Measurements from ENCODE around the gene TTLL11. TPM values are rescaled to one million over a fixed set of nuclear protein-coding genes. Genes with fewer than 3 reads are reported as not detected.
A peak's percentile ranks its signal among the peaks of the same experiment; 100 is the strongest.

Gene TTLL11
- total and polyA plus RNA-seq, 4 donors: 1.4 to 4.5 (median 3.6) TPM

DNA sequence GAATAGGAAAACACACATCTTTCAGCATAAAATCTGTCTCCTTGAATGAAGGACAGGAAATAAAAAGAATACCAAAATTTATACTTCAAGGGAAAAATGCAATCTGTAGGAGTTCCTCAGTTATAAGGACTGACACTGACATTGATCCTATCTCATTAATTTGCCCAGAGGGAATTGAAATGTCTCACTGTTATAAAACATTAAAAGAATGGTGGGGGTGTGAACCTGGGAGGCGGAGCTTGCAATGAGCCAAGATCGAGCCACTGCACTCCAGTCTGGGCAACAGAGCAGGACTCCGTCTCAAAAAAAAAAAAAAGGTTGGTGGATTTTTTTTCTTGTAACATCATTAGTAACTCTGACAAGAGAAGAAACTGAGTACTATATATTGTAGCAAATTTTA, 60.8 kb downstream of the TTLL11 start:
- Histone ChIP-seq H3K4me3 (ENCODE audit: low read depth in 1 of 3, low read length in 3 of 3) (no peak overlapping the region), H3K27me3 (ENCODE audit: control insufficient read depth in 4 of 4, insufficient read depth in 4 of 4, low read length in 3 of 4) (no peaks in the 10 kb centered on the region), H3K4me1 (ENCODE audit: control insufficient read depth in 4 of 4, insufficient read depth in 4 of 4, low read length in 3 of 4) (peaks cover 2 to 21% (median 18%) of the 10 kb centered on the region in 4 donors), H3K9ac (ENCODE audit: low read depth in 1 of 2, low read length in 2 of 2) (no peak overlapping the region), H3K9me3 (ENCODE audit: control insufficient read depth in 4 of 4, low read length in 3 of 4) (no peaks in the 10 kb centered on the region), H3K36me3 (ENCODE audit: control insufficient read depth in 4 of 4, insufficient read depth in 3 of 4, low read depth in 1 of 4, low read length in 3 of 4) (peaks cover 0 to 5% (median 1%) of the 10 kb centered on the region in 4 donors), H3K27ac (ENCODE audit: low read depth in 1 of 2, low read length in 2 of 2) (no peak overlapping the region)
- no peak for TF ChIP-seq RAD21 (IDR thresholded peaks at IDR 0.05)
- TF ChIP-seq, protein P1, sequence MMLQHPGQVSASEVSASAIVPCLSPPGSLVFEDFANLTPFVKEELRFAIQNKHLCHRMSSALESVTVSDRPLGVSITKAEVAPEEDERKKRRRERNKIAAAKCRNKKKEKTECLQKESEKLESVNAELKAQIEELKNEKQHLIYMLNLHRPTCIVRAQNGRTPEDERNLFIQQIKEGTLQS (IDR thresholded peaks at IDR 0.05): no peak
- no peak for TF ChIP-seq JUND (IDR thresholded peaks at IDR 0.05)
- no peak for TF ChIP-seq EGR1 (IDR thresholded peaks at IDR 0.05; ENCODE audit: low read depth in 2 of 2)
- TF ChIP-seq, protein P2, sequence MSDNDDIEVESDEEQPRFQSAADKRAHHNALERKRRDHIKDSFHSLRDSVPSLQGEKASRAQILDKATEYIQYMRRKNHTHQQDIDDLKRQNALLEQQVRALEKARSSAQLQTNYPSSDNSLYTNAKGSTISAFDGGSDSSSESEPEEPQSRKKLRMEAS (IDR thresholded peaks at IDR 0.05): no peak
- TF ChIP-seq RXRA (IDR thresholded peaks at IDR 0.05): no peak
- TF ChIP-seq HNF4G (IDR thresholded peaks at IDR 0.05): no peak
- no peak for TF ChIP-seq FOXA2 (IDR thresholded peaks at IDR 0.05)
- TF ChIP-seq, protein P3, sequence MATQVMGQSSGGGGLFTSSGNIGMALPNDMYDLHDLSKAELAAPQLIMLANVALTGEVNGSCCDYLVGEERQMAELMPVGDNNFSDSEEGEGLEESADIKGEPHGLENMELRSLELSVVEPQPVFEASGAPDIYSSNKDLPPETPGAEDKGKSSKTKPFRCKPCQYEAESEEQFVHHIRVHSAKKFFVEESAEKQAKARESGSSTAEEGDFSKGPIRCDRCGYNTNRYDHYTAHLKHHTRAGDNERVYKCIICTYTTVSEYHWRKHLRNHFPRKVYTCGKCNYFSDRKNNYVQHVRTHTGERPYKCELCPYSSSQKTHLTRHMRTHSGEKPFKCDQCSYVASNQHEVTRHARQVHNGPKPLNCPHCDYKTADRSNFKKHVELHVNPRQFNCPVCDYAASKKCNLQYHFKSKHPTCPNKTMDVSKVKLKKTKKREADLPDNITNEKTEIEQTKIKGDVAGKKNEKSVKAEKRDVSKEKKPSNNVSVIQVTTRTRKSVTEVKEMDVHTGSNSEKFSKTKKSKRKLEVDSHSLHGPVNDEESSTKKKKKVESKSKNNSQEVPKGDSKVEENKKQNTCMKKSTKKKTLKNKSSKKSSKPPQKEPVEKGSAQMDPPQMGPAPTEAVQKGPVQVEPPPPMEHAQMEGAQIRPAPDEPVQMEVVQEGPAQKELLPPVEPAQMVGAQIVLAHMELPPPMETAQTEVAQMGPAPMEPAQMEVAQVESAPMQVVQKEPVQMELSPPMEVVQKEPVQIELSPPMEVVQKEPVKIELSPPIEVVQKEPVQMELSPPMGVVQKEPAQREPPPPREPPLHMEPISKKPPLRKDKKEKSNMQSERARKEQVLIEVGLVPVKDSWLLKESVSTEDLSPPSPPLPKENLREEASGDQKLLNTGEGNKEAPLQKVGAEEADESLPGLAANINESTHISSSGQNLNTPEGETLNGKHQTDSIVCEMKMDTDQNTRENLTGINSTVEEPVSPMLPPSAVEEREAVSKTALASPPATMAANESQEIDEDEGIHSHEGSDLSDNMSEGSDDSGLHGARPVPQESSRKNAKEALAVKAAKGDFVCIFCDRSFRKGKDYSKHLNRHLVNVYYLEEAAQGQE (IDR thresholded peaks at IDR 0.05): no peak
- TF ChIP-seq, protein P4, sequence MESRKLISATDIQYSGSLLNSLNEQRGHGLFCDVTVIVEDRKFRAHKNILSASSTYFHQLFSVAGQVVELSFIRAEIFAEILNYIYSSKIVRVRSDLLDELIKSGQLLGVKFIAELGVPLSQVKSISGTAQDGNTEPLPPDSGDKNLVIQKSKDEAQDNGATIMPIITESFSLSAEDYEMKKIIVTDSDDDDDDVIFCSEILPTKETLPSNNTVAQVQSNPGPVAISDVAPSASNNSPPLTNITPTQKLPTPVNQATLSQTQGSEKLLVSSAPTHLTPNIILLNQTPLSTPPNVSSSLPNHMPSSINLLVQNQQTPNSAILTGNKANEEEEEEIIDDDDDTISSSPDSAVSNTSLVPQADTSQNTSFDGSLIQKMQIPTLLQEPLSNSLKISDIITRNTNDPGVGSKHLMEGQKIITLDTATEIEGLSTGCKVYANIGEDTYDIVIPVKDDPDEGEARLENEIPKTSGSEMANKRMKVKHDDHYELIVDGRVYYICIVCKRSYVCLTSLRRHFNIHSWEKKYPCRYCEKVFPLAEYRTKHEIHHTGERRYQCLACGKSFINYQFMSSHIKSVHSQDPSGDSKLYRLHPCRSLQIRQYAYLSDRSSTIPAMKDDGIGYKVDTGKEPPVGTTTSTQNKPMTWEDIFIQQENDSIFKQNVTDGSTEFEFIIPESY (IDR thresholded peaks at IDR 0.05): no peak
- TF ChIP-seq FOXA1 (IDR thresholded peaks at IDR 0.05): no peak
- TF ChIP-seq HNF4A (conservative IDR thresholded peaks at IDR 0.05): no peak
- no peak for TF ChIP-seq TAF1 (conservative IDR thresholded peaks at IDR 0.05)
- TF ChIP-seq SP1 (IDR thresholded peaks at IDR 0.05): no peak
- no peak for TF ChIP-seq YY1 (IDR thresholded peaks at IDR 0.05)
- TF ChIP-seq, protein P5, sequence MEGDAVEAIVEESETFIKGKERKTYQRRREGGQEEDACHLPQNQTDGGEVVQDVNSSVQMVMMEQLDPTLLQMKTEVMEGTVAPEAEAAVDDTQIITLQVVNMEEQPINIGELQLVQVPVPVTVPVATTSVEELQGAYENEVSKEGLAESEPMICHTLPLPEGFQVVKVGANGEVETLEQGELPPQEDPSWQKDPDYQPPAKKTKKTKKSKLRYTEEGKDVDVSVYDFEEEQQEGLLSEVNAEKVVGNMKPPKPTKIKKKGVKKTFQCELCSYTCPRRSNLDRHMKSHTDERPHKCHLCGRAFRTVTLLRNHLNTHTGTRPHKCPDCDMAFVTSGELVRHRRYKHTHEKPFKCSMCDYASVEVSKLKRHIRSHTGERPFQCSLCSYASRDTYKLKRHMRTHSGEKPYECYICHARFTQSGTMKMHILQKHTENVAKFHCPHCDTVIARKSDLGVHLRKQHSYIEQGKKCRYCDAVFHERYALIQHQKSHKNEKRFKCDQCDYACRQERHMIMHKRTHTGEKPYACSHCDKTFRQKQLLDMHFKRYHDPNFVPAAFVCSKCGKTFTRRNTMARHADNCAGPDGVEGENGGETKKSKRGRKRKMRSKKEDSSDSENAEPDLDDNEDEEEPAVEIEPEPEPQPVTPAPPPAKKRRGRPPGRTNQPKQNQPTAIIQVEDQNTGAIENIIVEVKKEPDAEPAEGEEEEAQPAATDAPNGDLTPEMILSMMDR (IDR thresholded peaks at IDR 0.05; ENCODE audit: low read depth, low read length, missing input control): no peak
- TF ChIP-seq NR2F2 (IDR thresholded peaks at IDR 0.05): no peak
- 49% methylated on average over 3 of the region's 3 CpGs for WGBS
- DNase-seq (ENCODE audit: low spot score): no peak

DNA sequence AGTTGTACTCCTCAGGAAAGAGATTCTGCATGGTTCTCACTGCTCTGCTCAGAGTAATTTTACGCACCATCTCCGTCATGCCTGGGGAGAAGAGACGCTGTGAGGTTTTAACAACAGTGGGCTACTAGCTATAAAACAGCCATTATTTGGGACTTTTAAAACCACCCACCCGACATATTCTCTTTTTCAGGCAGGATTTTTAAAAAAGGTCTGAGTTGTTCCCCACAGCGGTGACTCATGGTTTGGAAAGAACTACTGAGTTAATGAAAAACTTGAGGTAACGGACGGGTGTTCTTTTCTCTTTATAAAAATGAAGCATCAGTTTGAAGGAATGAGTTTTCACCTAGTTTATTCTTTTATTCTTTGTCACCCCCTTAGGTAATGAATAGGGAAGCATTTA, 61.3 kb downstream of the TTLL11 start:
- Histone ChIP-seq H3K27me3 (ENCODE audit: control insufficient read depth in 4 of 4, insufficient read depth in 4 of 4, low read length in 3 of 4) (no peaks in the 10 kb centered on the region), H3K4me3 (ENCODE audit: low read depth in 1 of 3, low read length in 3 of 3) (no peak overlapping the region), H3K9me3 (ENCODE audit: control insufficient read depth in 4 of 4, low read length in 3 of 4) (no peaks in the 10 kb centered on the region), H3K27ac (ENCODE audit: low read depth in 1 of 2, low read length in 2 of 2) (peak overlapping the region; percentile 38 to 84), H3K4me1 (ENCODE audit: control insufficient read depth in 4 of 4, insufficient read depth in 4 of 4, low read length in 3 of 4) (peaks cover 2 to 21% (median 18%) of the 10 kb centered on the region in 4 donors), H3K36me3 (ENCODE audit: control insufficient read depth in 4 of 4, insufficient read depth in 3 of 4, low read depth in 1 of 4, low read length in 3 of 4) (peaks cover 0 to 5% (median 0%) of the 10 kb centered on the region in 4 donors), H3K9ac (ENCODE audit: low read depth in 1 of 2, low read length in 2 of 2) (no peak overlapping the region)
- WGBS: 69% methylated on average over 7 of the region's 7 CpGs
- TF ChIP-seq, protein P3 (IDR thresholded peaks at IDR 0.05): no peak
- TF ChIP-seq, protein P5 (IDR thresholded peaks at IDR 0.05; ENCODE audit: low read depth, low read length, missing input control): no peak
- TF ChIP-seq EGR1 (IDR thresholded peaks at IDR 0.05; ENCODE audit: low read depth in 2 of 2): no peak
- no peak for TF ChIP-seq HNF4G (IDR thresholded peaks at IDR 0.05)
- no peak for TF ChIP-seq HNF4A (conservative IDR thresholded peaks at IDR 0.05)
- peak; percentile 72 to 88 for TF ChIP-seq JUND (IDR thresholded peaks at IDR 0.05)
- TF ChIP-seq TAF1 (conservative IDR thresholded peaks at IDR 0.05): no peak
- TF ChIP-seq RAD21 (IDR thresholded peaks at IDR 0.05): no peak
- TF ChIP-seq, protein P1 (IDR thresholded peaks at IDR 0.05): peak; percentile 23
- no peak for TF ChIP-seq RXRA (IDR thresholded peaks at IDR 0.05)
- TF ChIP-seq SP1 (IDR thresholded peaks at IDR 0.05): no peak
- no peak for DNase-seq (ENCODE audit: low spot score)
